ENCODE measurements around the gene UTP25.

GRCh38 chr1:209849388-209849787 is 21.6 kb downstream of the UTP25 start:
- no peak for TF ChIP-seq CTCF (conservative IDR thresholded peaks at IDR 0.05)
- TF ChIP-seq ZFX (IDR thresholded peaks at IDR 0.05): no peak

Data from C4-2B (cell line).